GM18520 (cell line): Measurements from ENCODE around the gene KCNJ4.
"Not testable (repeated sequence)": the region's sequence is repeated elsewhere in the genome, so short reads cannot be mapped to it uniquely, and the experiment has no call there.

Experiments
- ATAC-seq: cut with Tn5 transposase; IDR thresholded peaks from one replicate; pipeline ENCODE4 v1.9.1; 2021; ENCODE audit not compliant: unreplicated experiment

Gene KCNJ4

DNA sequence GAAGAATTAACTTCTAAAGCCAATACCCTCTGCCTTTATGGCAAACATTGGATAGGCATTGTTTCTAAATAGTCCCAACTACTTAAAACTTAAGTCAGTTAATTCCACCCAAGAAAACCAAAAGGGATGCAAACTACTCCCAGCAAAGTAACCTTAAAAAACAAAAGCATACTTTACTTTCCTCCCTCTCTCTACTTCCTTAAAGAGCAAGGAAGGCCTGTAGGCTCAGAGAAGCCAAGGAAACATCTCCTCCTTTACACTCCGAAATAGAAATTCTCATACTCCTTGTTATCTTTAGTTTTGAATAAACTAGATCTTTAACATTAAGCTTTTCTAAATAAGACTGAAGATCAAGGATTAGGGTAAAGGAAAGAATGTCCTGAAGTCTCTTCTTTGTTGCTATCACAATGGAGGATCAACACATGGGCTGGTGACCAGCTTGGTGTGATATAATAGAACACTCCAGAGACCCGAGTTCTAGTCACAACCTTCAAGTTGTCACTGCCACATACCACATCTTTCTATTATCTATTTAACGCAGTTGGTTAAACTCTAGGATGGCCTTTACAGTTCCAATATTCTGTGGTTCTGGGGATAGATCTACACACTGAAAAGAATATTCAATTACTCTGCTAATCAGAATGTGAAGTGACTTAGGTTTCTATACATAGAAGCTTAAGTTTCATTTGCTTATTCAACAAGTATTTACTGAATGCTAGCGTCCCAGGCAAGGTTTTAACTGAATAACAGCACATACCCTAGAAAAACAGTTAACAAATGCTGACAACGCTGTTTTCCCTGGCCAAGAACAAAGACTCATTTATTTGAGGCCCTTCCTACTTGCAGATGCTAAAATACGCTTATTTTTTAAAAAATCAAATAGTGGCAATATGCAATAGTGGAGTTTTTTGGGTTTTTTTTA, 66.2 kb downstream of the KCNJ4 start:
- ATAC-seq: not testable (repeated sequence)

DNA sequence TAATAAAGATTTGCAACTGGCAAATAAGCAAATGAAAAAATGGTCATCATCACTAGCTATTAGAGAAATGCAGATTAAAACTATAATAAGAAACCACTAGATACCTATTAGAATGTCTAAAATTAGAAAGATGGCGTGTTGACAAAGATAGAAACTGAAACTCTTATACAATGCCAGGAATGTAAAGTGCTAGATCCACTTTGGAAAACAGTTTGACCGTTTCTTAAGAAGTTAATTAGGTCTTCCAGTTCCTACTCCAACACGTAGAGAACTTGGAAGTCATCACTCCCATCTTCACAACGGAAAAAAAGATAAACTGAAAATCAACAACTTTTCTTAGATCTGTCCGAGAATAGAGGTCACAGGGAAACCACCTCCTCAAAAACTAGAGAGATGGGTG, 68.1 kb downstream of the KCNJ4 start:
- not testable (repeated sequence) for ATAC-seq

DNA sequence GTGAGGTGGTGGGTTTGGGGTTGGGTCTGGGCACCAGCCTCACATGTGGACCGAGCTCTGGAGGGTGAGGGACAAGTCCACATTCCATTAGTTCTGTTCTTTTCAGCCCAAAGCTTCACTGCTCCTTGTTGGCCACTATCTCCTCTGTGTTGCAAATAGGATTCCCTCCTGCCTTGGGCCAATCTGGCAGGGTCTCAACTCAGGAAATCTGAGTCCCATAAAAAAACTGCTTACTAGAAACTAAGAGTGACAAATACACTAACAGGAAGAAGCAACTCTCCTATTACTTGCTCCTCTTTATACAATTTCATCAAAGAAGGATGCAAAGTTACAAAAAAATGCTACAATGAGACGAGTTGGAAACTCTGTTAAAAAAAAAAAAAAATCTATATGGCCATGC, 71.6 kb downstream of the KCNJ4 start:
- ATAC-seq: no peak

DNA sequence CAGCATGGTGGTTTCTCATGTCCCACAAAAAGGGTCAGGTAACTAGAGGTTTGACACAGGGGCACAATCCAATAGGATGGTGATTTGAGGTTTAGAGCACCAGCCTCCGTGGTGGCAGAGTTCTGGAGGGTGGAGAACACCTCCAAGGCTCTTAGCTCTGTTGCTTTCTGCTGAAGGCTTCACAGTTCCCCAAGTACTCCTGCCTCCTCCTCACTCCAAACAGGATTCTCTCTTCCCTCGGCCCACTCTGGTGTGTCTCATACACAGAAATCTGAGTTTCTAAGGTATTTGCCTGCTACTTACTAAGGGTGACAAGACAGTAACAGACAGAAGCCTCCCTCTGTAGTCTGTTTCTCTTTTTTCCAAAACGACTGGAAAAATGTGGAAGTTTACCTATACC, 73.6 kb downstream of the KCNJ4 start:
- ATAC-seq: not testable (repeated sequence)
